GM13976 (cell line): Measurements from ENCODE around the gene CLHC1.

Source experiments
- DNase-seq: peaks from one replicate; pipeline ENCODE4 v3.0.0; 2012; ENCODE audit warnings: low spot score
- in situ Hi-C: fragments of 300-500 bp; cut with MboI; formaldehyde crosslinking; loops from one replicate; pipeline ENCODE4 v1.12.0; 2022; ENCODE audit warnings: low sequenced_read_pairs, mixed read lengths, inconsistent platforms; ENCODE audit not compliant: unreplicated experiment
- TF ChIP-seq, protein P1 (sequence below): IDR thresholded peaks from 2 replicates; pipeline ENCODE4 v1.5.1; 2012; ENCODE audit warnings: borderline replicate concordance, mild to moderate bottlenecking; ENCODE audit not compliant: insufficient read depth; ENCODE audit errors: extremely low read depth, missing control alignments, control extremely low read depth

The CLHC1 gene

DNA sequence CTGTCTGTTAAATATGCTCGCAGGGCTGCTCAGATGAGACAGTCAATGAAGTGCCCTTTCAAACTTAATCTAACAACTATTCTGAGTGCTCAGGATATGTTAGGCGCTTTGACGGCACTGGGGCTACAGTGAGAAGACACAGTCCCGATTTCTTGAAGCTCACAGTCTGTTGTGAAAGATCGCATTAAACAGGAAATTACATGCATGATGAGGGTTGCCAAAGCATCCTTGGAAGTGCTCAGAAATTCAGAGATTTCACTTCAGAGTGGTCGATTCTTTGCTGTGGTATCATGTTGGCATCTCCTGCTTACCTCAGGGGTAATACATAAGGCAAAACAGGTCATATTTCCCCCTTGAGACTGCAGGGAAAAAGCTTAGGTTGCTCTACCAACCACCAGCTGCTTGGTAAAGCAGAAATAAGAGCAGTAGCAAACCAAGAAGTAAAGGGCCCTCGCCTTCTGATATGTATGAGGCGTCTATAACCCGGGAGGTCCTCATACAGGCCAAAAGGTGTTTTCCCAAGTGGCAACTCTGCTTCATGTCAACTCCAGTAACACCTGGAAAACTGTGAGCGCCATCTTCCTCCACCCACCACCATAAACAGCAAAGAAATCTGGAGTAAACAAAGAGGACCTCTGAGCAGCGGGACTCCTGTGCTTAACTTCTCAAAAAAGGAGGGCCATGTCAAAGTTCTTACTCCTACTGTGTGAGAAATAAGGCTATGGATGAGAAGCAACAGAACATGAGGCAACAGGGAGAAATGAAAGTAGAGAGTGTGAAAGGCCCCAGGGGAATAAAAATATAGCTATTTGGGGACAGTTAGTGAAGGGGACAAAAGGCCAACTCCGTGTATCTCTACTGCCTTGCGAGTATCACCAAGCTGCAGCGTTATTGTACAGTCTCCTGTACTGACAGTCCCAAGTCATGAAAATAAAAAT lies 79.3 kb downstream of the CLHC1 start:
- TF ChIP-seq, protein P1, sequence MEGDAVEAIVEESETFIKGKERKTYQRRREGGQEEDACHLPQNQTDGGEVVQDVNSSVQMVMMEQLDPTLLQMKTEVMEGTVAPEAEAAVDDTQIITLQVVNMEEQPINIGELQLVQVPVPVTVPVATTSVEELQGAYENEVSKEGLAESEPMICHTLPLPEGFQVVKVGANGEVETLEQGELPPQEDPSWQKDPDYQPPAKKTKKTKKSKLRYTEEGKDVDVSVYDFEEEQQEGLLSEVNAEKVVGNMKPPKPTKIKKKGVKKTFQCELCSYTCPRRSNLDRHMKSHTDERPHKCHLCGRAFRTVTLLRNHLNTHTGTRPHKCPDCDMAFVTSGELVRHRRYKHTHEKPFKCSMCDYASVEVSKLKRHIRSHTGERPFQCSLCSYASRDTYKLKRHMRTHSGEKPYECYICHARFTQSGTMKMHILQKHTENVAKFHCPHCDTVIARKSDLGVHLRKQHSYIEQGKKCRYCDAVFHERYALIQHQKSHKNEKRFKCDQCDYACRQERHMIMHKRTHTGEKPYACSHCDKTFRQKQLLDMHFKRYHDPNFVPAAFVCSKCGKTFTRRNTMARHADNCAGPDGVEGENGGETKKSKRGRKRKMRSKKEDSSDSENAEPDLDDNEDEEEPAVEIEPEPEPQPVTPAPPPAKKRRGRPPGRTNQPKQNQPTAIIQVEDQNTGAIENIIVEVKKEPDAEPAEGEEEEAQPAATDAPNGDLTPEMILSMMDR, result no peak
- in situ Hi-C loops, result loop anchor here (25.0 kb wide), 1 partner anchor 240 kb away; no protein-coding TSS in a partner anchor
- no peak for DNase-seq

DNA sequence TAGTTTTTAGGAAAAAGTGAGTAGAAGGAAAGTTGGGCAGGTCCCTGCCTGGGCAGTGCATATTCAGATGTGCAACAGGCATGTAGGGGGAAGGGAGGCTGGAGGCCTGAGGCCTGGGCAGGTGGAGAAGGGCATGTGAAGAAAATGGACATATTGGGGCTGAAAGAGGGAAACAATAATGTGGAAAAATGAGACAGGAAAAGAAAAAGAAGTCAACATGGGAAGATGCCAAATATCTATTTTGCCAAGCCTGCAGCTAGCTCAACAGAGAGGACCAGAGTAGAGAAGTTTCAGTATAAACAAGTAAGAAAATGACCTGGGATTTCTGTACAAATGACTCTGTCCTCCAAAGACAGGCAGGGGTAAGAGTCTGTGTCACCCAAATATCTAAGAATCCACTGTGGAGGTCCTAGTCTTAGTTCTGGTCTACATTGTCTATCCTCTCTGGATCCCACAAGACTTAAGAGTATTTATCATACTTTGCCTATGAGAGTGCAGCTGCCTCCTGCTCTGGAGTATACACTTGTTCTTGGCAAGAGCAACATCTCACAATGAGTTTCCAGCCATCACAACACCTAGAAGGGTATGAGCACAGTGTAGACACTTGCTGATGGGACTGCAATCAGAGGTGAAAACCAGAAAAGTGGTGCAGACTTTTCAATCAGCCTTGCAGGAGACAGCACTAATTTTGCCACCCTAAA lies 80.2 kb downstream of the CLHC1 start:
- TF ChIP-seq, protein P1, result no peak
- no peak for DNase-seq
- in situ Hi-C loops, result loop anchor here (25.0 kb wide), 1 partner anchor 240 kb away; no protein-coding TSS in a partner anchor

DNA sequence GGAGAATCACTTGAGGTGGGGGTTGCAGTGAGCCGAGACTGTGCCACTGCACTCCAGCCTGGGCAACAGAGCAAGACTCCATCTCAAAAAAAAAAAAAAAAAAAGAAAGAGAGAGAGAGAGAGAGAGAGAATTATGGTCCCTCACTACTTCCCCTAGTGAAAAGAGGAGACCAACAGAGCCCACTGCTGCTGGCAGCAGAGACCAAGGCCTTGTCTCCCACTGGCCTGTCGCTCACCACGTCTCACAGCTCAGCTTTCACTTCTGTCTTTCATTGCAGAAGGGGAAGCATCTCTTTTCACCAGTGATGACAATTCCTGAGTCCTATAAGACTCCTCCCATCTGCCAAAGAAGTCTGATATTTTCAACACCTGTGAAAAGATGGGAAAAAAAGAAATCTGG lies 81.3 kb downstream of the CLHC1 start:
- TF ChIP-seq, protein P1, result no peak
- in situ Hi-C loops, result loop anchor here (25.0 kb wide), 1 partner anchor 239 kb away; no protein-coding TSS in a partner anchor
- peak; percentile 45 for DNase-seq

DNA sequence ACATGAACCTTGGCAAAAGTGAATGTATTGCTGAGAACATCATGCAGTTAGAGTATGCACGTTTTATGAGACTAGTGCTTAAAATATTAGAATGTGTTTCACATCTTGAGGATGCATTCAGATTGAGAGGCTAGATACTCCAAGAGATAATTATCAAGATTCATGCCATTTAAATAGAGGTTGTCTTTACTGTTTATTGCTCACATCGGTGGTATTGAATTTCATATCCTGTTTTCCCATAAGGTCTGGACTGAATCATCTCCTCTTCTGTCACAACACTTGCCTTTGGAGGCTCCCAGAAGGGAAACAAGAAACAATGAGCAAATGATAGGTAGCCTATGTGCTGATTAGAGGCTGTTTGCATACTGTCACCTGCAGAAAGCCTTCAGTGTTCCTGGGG lies 83.8 kb downstream of the CLHC1 start:
- DNase-seq, result no peak
- in situ Hi-C loops, result no loop called here
- TF ChIP-seq, protein P1, result no peak

DNA sequence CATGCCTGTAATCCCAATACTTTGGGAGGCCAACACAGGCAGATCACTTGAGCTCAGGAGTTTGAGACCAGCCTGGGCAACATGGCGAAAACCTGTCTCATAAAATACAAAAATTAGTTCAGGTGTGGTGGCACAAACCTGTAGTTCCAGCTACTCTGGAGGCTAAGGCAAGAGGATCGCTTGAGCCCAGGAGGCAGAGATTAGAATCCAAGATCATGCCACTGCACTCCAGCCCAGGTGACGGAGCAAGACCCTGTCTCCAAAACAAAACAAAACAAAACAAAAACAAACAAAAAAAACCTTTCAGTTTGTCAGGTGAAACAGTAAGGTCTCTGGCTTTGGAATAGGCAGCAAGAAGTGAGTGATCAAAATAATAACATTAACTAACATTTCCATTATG lies 84.6 kb downstream of the CLHC1 start:
- TF ChIP-seq, protein P1, result no peak
- in situ Hi-C loops, result no loop called here
- DNase-seq, result no peak

DNA sequence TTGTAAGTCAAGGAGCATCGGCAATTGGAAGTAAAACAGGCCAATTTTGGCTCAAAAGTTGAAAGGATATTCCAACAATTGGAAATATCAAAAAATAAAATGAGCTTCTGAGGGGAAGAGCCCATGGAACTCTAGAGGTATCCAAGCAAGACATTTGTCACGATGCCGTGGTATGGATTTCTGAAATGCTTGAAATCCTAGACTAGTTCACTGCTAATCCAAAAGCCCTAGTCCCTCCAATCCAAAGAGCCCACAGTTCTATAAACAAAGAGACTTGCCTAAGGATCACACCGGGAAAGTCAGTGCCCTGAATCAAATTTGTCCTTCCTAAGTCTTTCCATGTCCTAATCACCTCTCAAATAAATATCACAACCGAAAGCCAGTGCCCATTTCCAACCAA lies 85.1 kb downstream of the CLHC1 start:
- TF ChIP-seq, protein P1, result no peak
- in situ Hi-C loops, result no loop called here
- no peak for DNase-seq
